Hepatocyte (in vitro differentiated cells): ENCODE data around the gene MUC15. TPM values are rescaled to one million over a fixed set of nuclear protein-coding genes. Genes with fewer than 3 reads are reported as not detected.

Source experiments
- DNase-seq: peaks from one replicate; pipeline ENCODE4 v3.0.0-alpha.2; 2016; ENCODE audit warnings: low spot score
- H2AFZ ChIP-seq: fragments of 200-600 bp; sonication (generic); 2 replicates; pipeline ENCODE4 v1.6.0; 2016; ENCODE audit warnings: antibody characterized with exemption, mild to moderate bottlenecking
- H3K27ac ChIP-seq: fragments of 200-600 bp; sonication (generic); 2 replicates; pipeline ENCODE4 v1.5.1; 2016; ENCODE audit warnings: mild to moderate bottlenecking
- H3K27me3 ChIP-seq: fragments of 200-600 bp; sonication (generic); 2 replicates; pipeline ENCODE4 v1.6.1; 2016
- H3K36me3 ChIP-seq: fragments of 200-600 bp; sonication (generic); replicated peaks from 2 replicates; pipeline ENCODE4 v1.5.1; 2016; ENCODE audit warnings: low read depth; ENCODE audit not compliant: insufficient read depth
- H3K4me1 ChIP-seq: fragments of 200-600 bp; sonication (generic); 2 replicates; pipeline ENCODE4 v1.5.1; 2016; ENCODE audit warnings: mild to moderate bottlenecking, moderate library complexity; ENCODE audit not compliant: insufficient read depth
- H3K4me2 ChIP-seq: fragments of 200-600 bp; sonication (generic); 2 replicates; pipeline ENCODE4 v1.6.0; 2016
- H3K4me3 ChIP-seq: fragments of 200-600 bp; sonication (generic); 2 replicates; pipeline ENCODE4 v1.5.1; 2016; ENCODE audit warnings: mild to moderate bottlenecking
- H3K79me2 ChIP-seq: fragments of 200-600 bp; sonication (generic); 2 replicates; pipeline ENCODE4 v1.6.0; 2017; ENCODE audit warnings: mild to moderate bottlenecking
- H3K9me2 ChIP-seq: fragments of 200-600 bp; sonication (generic); replicated peaks from 2 replicates; pipeline ENCODE4 v1.6.0; 2017; ENCODE audit warnings: mild to moderate bottlenecking; ENCODE audit not compliant: insufficient read depth
- H3K9me3 ChIP-seq: fragments of 200-600 bp; sonication (generic); 2 replicates; pipeline ENCODE4 v1.5.1; 2016; ENCODE audit warnings: low read depth, mild to moderate bottlenecking
- H4K20me1 ChIP-seq: fragments of 200-600 bp; sonication (generic); 2 replicates; pipeline ENCODE4 v1.6.0; 2016; ENCODE audit warnings: mild to moderate bottlenecking; ENCODE audit not compliant: insufficient read depth, poor library complexity, severe bottlenecking
- CTCF ChIP-seq: fragments of 200-600 bp; sonication (generic); IDR thresholded peaks from 2 replicates; pipeline ENCODE4 v1.5.1; 2016; ENCODE audit warnings: antibody characterized with exemption, mild to moderate bottlenecking; ENCODE audit not compliant: poor library complexity
- EZH2 ChIP-seq: fragments of 200-600 bp; sonication (generic); IDR thresholded peaks from 2 replicates; pipeline ENCODE4 v1.6.1; 2016; ENCODE audit warnings: antibody characterized with exemption, mild to moderate bottlenecking, borderline replicate concordance
- EZH2phosphoT487 ChIP-seq: fragments of 200-600 bp; sonication (generic); IDR thresholded peaks from one replicate; pipeline ENCODE4 v1.6.1; 2018; ENCODE audit warnings: antibody characterized with exemption, mild to moderate bottlenecking, low read depth, moderate library complexity; ENCODE audit not compliant: unreplicated experiment, severe bottlenecking
- WGBS: methylation state at CpG from one replicate; pipeline ENCODE4 v1.1.6; 2016; ENCODE audit warnings: low lambda C conversion rate; ENCODE audit errors: missing lambda C conversion rate; 5-methylcytosine and 5-hydroxymethylcytosine counted together
- polyA plus RNA-seq: library from polyadenylated mRNA; unstranded; fragments of >200 nt; fragmentation: Nextera tagmentation; extraction: Ambion mirVana; gene quantifications from 2 replicates; pipeline ENCODE4 v1.2.1, GENCODE V29; 2016
- total RNA-seq: library from RNA; depleted of rRNA; stranded (reverse); fragments of >200 nt; gene quantifications from 2 replicates; pipeline ENCODE4 v1.2.3, GENCODE V29; 2014

The MUC15 gene
- total RNA-seq = 0.32 and 0.73 TPM in 2 replicates
- not detected in 2 replicates for polyA plus RNA-seq

- Histone ChIP-seq H2AFZ (no peak within 1 kb of the TSS), H3K9me3 (no peaks in the 10 kb centered on the region), H3K4me1 (peaks cover 6% of the 10 kb centered on the region), H3K27ac (no peak within 1 kb of the TSS), H3K79me2 (no peaks in the 10 kb centered on the region), H3K27me3 (no peaks in the 10 kb centered on the region), H3K4me2 (peak within 1 kb of the TSS; percentile 12), H4K20me1 (no peaks in the 10 kb centered on the region), H3K9me2 (no peaks in the 10 kb centered on the region), H3K4me3 (no peak within 1 kb of the TSS), H3K36me3 (no peaks in the 10 kb centered on the region)
- TF ChIP-seq EZH2phosphoT487 (no peak), EZH2 (no peak), CTCF (no peak)
- 63% methylated on average over 12 of the region's 12 CpGs for WGBS
- DNase-seq = no peak
These were observed at the start of gene MUC15 for GRCh38 chr11:26571861-26572654. Gene MUC15, minus strand, starts transcription at chr11:26572263. Its CDS starts 5,169 bp downstream, at chr11:26567094.

- H3K79me2 ChIP-seq = no peaks in the 10 kb centered on the region
- no peak overlapping the region for H3K4me2 ChIP-seq
- no peaks in the 10 kb centered on the region for H3K9me2 ChIP-seq
- no peak overlapping the region for H2AFZ ChIP-seq
- no peaks in the 10 kb centered on the region for H3K27me3 ChIP-seq
- no peaks in the 10 kb centered on the region for H3K4me1 ChIP-seq
- H3K4me3 ChIP-seq = no peak overlapping the region
- no peaks in the 10 kb centered on the region for H4K20me1 ChIP-seq
- TF ChIP-seq EZH2phosphoT487 = no peak
- TF ChIP-seq EZH2 = no peak
- no peak for TF ChIP-seq CTCF
- DNase-seq = peak; percentile 16
- H3K27ac ChIP-seq = peak overlapping the region; percentile 18
- H3K9me3 ChIP-seq = no peaks in the 10 kb centered on the region
- no peaks in the 10 kb centered on the region for H3K36me3 ChIP-seq
These were observed 49.1 kb upstream of the MUC15 start for GRCh38 chr11:26621132-26621531.

GRCh38 chr11:26620282-26621045 is 48.4 kb upstream of the MUC15 start:
- WGBS = 93% methylated on average over 1 of the region's 1 CpG
- Histone ChIP-seq H3K79me2 (no peaks in the 10 kb centered on the region), H3K9me2 (no peaks in the 10 kb centered on the region), H3K27ac (peak overlapping the region; percentile 18), H3K9me3 (no peaks in the 10 kb centered on the region), H2AFZ (no peak overlapping the region), H3K4me1 (no peaks in the 10 kb centered on the region), H3K4me3 (no peak overlapping the region), H4K20me1 (no peaks in the 10 kb centered on the region), H3K36me3 (no peaks in the 10 kb centered on the region), H3K4me2 (no peak overlapping the region), H3K27me3 (no peaks in the 10 kb centered on the region)
- TF ChIP-seq CTCF = no peak
- no peak for TF ChIP-seq EZH2
- no peak for TF ChIP-seq EZH2phosphoT487
- no peak for DNase-seq
